ENCODE data around the gene RD3L. TPM values are rescaled to one million over a fixed set of nuclear protein-coding genes. Genes with fewer than 3 reads are reported as not detected.

Gene RD3L
- total RNA-seq, 2 donors from 2014 or later: 0.86 TPM; not detected in 1

DNA sequence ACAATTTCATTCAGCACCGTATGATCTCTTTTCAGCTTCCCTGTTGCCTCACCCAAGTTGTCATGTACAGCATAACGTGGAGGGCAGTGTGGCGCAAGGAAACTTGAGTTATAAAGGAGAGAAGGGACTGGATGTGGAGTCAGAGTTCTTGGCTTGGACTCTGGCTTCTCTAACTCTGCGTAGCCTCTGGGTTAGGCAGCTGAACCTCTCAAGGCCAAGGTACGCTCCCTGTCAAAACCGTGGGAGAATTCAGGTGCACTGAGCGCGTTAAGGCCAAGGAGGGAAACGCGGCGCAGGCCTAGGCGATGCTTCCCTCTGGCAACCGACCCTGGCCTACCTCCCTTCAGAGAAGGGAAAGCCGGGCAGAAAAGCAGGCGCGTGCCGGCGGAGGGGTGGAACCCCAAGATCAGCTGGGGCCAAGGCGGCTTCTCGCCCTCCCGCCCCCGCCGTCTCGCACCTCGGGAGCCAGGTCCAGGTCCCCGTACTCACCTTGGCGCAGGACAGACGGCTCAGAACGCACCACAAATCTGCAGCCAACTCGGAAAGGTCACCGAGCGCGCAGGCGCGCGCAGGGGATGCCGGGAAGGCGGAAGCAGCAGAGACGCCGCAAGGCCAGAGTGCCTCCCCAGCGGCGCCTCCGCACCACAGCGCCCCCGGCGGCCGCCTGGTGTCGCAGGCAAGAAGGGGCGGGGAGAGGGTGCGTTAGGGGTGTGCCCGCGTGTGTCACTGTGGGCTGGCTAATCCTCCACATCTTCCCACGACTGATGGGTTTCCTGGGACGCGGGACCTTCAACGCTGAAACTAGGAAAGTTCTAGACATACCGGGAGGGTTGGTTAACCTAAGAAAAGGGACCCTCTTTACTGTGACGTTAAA, 21.1 kb downstream of the RD3L start:
- no peaks in the 10 kb centered on the region for H3K9me3 ChIP-seq (ENCODE audit: control insufficient read depth, low read length, poor library complexity, severe bottlenecking)
- Mint-ChIP-seq H3K36me3 (ENCODE audit: low read depth) (no peaks in the 10 kb centered on the region), H3K27me3 (peaks cover 15% of the 10 kb centered on the region), H3K4me3 (peak overlapping the region; percentile 91), H3K4me1 (peaks cover 8% of the 10 kb centered on the region), H3K27ac (peak overlapping the region; percentile 45)
- peak; percentile 95 to 98 (median 98) for DNase-seq
- peak; percentile 100 for ATAC-seq

GRCh38 chr14:103916636-103917262, 25.6 kb downstream of the RD3L start:
- Mint-ChIP-seq H3K4me3 (peak overlapping the region; percentile 21), H3K27me3 (no peaks in the 10 kb centered on the region), H3K4me1 (peaks cover 9% of the 10 kb centered on the region), H3K27ac (no peak overlapping the region), H3K36me3 (ENCODE audit: low read depth) (peaks cover 2% of the 10 kb centered on the region)
- DNase-seq (no peak), ATAC-seq (no peak)
- H3K9me3 ChIP-seq (ENCODE audit: control insufficient read depth, low read length, poor library complexity, severe bottlenecking): no peaks in the 10 kb centered on the region

DNA sequence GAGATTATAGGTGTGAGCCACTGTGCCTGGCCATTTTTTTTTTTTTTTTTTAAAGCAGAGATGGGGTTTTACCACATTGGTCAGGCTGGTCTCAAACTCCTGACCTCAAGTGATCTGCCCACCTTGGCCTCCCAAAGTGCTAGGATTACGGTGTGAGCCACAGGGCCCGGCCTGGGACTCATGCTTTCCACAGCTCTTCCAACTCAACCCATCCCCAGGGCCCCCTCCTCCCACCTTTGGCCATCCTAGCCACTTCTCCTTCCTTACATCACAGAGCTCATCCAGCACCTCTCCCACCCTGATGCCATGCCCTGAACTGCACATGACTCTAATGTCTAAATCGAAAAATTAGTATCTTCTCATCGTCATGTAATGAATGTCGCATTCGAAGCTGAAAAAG, 26.7 kb downstream of the RD3L start:
- Mint-ChIP-seq H3K27me3 (no peaks in the 10 kb centered on the region), H3K4me1 (peaks cover 6% of the 10 kb centered on the region), H3K36me3 (ENCODE audit: low read depth) (peaks cover 2% of the 10 kb centered on the region), H3K27ac (no peak overlapping the region), H3K4me3 (no peak overlapping the region)
- ATAC-seq (no peak), DNase-seq (no peak)
- no peaks in the 10 kb centered on the region for H3K9me3 ChIP-seq (ENCODE audit: control insufficient read depth, low read length, poor library complexity, severe bottlenecking)

GRCh38 chr14:103910984-103911383, 31.3 kb downstream of the RD3L start:
- no peaks in the 10 kb centered on the region for H3K9me3 ChIP-seq (ENCODE audit: control insufficient read depth, low read length, poor library complexity, severe bottlenecking)
- DNase-seq: no peak
- Mint-ChIP-seq H3K27ac (no peak overlapping the region), H3K4me1 (peaks cover 7% of the 10 kb centered on the region), H3K27me3 (peaks cover 2% of the 10 kb centered on the region), H3K4me3 (no peak overlapping the region), H3K36me3 (ENCODE audit: low read depth) (peaks cover 4% of the 10 kb centered on the region)
- no peak for ATAC-seq

- no peaks in the 10 kb centered on the region for H3K9me3 ChIP-seq (ENCODE audit: control insufficient read depth, low read length, poor library complexity, severe bottlenecking)
- ATAC-seq (peak; percentile 94), DNase-seq (peak; percentile 37 to 58 (median 53))
- Mint-ChIP-seq H3K4me1 (peaks cover 5% of the 10 kb centered on the region), H3K27me3 (peaks cover 7% of the 10 kb centered on the region), H3K4me3 (peak overlapping the region; percentile 84), H3K36me3 (ENCODE audit: low read depth) (peaks cover 2% of the 10 kb centered on the region), H3K27ac (peak overlapping the region; percentile 72)
These were observed 31.9 kb downstream of the RD3L start for GRCh38 chr14:103910262-103910935.

- H3K27ac Mint-ChIP-seq: peak overlapping the region; percentile 72
- no peaks in the 10 kb centered on the region for H3K9me3 ChIP-seq (ENCODE audit: control insufficient read depth, low read length, poor library complexity, severe bottlenecking)
- H3K4me3 Mint-ChIP-seq: peak overlapping the region; percentile 84
- no peak for DNase-seq
- ATAC-seq: no peak
- H3K36me3 Mint-ChIP-seq (ENCODE audit: low read depth): peaks cover 2% of the 10 kb centered on the region
- peaks cover 5% of the 10 kb centered on the region for H3K4me1 Mint-ChIP-seq
- H3K27me3 Mint-ChIP-seq: peaks cover 7% of the 10 kb centered on the region
These were observed 32.6 kb downstream of the RD3L start for GRCh38 chr14:103909531-103910261.

DNA sequence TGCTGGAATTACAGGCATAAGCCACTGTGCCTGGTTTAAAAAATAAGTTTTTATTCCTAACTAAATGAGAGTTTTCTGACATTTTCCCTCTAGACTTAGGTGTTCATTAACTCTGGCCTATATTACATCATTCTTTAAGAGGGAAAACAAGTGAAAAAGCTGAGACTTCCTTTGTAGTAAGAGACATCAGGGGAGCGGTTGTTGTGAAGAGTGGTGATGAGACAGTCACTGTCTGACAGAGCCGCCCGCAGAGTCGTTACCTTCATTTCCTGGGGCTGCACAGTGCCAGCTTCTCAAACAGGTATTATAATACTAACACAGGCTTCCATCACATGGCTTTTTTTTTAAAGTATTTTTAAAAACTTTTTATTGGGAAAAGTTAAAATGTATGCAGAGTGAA, 33.7 kb downstream of the RD3L start:
- DNase-seq (no peak), ATAC-seq (no peak)
- no peaks in the 10 kb centered on the region for H3K9me3 ChIP-seq (ENCODE audit: control insufficient read depth, low read length, poor library complexity, severe bottlenecking)
- Mint-ChIP-seq H3K27ac (no peak overlapping the region), H3K4me3 (no peak overlapping the region), H3K27me3 (peaks cover 18% of the 10 kb centered on the region), H3K36me3 (ENCODE audit: low read depth) (peaks cover 2% of the 10 kb centered on the region), H3K4me1 (peaks cover 4% of the 10 kb centered on the region)

- DNase-seq (no peak), ATAC-seq (no peak)
- Mint-ChIP-seq H3K36me3 (ENCODE audit: low read depth) (peaks cover 2% of the 10 kb centered on the region), H3K4me1 (peaks cover 3% of the 10 kb centered on the region), H3K4me3 (no peak overlapping the region), H3K27me3 (peaks cover 21% of the 10 kb centered on the region), H3K27ac (no peak overlapping the region)
- no peaks in the 10 kb centered on the region for H3K9me3 ChIP-seq (ENCODE audit: control insufficient read depth, low read length, poor library complexity, severe bottlenecking)
These were observed 36.4 kb downstream of the RD3L start for GRCh38 chr14:103905842-103906456.

DNA sequence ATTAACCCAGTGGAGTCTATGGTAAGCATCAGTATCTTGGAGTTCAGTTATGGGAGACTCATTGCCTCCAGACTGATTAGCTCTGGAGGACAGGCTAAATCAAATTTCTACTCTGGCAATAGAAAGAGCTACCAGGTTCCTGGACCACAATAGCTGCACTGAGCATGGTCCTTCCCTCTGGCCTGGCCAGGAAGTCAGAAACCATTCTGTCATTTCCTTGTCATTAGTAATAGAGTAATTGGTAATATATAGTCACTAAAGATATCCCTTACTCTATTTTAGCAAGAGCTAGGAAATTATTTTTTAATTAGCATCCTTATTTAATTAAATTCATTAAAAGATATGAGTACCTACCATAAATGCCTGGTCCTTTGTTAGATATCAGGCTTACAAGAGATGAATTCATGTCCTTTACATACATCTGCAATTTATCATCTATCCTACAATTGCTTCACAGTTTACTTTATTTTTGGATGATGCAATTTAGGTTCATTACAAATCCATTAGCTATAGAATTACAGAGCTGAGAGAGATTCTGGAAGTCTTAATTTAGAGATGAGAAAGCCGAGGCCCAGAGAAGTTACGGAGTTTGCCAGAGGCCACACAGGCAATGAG, 37.7 kb downstream of the RD3L start:
- H3K4me3 Mint-ChIP-seq: no peak overlapping the region
- H3K27me3 Mint-ChIP-seq: peaks cover 24% of the 10 kb centered on the region
- no peak overlapping the region for H3K27ac Mint-ChIP-seq
- no peaks in the 10 kb centered on the region for H3K36me3 Mint-ChIP-seq (ENCODE audit: low read depth)
- no peak for DNase-seq
- ATAC-seq: no peak
- H3K4me1 Mint-ChIP-seq: peaks cover 2% of the 10 kb centered on the region
- H3K9me3 ChIP-seq (ENCODE audit: control insufficient read depth, low read length, poor library complexity, severe bottlenecking): no peaks in the 10 kb centered on the region

GRCh38 chr14:103899833-103900232, 42.5 kb downstream of the RD3L start:
- H3K27me3 Mint-ChIP-seq: peaks cover 29% of the 10 kb centered on the region
- ATAC-seq: no peak
- H3K4me3 Mint-ChIP-seq: peak overlapping the region; percentile 53

DNA sequence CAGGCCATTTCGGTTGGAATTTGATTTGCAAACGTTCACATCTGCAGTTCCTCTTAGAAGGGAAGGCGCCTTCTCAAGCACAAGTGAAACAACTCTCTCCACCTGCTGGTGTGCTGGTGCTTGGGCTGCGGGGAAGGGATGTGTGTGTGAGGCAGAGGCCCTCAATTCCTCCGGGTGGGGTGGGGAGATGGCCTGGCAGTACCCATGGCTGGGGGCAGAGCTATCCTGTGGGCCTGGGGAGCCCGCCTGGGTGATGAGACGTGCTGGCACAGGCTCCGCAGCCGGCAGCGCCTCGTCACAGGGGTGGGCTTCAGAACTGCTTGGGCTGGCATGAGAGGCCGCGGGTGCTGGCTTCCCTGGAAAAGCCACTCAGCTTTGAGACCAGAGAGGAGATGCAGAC, 43.0 kb downstream of the RD3L start:
- Mint-ChIP-seq H3K4me1 (peaks cover 5% of the 10 kb centered on the region), H3K4me3 (no peak overlapping the region), H3K36me3 (ENCODE audit: low read depth) (no peaks in the 10 kb centered on the region), H3K27ac (no peak overlapping the region), H3K27me3 (peaks cover 26% of the 10 kb centered on the region)
- DNase-seq (no peak), ATAC-seq (no peak)
- H3K9me3 ChIP-seq (ENCODE audit: control insufficient read depth, low read length, poor library complexity, severe bottlenecking): no peaks in the 10 kb centered on the region

More at GRCh38 chr14:103899833-103900232, 42.5 kb downstream of the RD3L start:
- no peak overlapping the region for H3K27ac Mint-ChIP-seq
- no peaks in the 10 kb centered on the region for H3K9me3 ChIP-seq (ENCODE audit: control insufficient read depth, low read length, poor library complexity, severe bottlenecking)
- no peaks in the 10 kb centered on the region for H3K36me3 Mint-ChIP-seq (ENCODE audit: low read depth)
- peaks cover 5% of the 10 kb centered on the region for H3K4me1 Mint-ChIP-seq
- DNase-seq: no peak

GRCh38 chr14:103898711-103899110, 43.6 kb downstream of the RD3L start:
- no peaks in the 10 kb centered on the region for H3K9me3 ChIP-seq (ENCODE audit: control insufficient read depth, low read length, poor library complexity, severe bottlenecking)
- Mint-ChIP-seq H3K4me3 (no peak overlapping the region), H3K4me1 (peaks cover 5% of the 10 kb centered on the region), H3K27me3 (peaks cover 20% of the 10 kb centered on the region), H3K27ac (no peak overlapping the region), H3K36me3 (ENCODE audit: low read depth) (no peaks in the 10 kb centered on the region)
- no peak for DNase-seq
- no peak for ATAC-seq

All from T-helper 17 cell (primary cell).